Bronchial epithelial cell (primary cell): Measurements from ENCODE around the gene IL17B. TPM values are rescaled to one million over a fixed set of nuclear protein-coding genes. Genes with fewer than 3 reads are reported as not detected.

Experiments used
- DNase-seq: peaks from one replicate; pipeline ENCODE4 v3.0.0-alpha.2; 2010; ENCODE audit warnings: low read depth
- FAIRE-seq: peaks from 2 replicates; lab custom pipeline; 2011; peaks lifted over from hg19 to GRCh38; lab: Jason Lieb, UNC
- H3K27me3 ChIP-seq: 2 replicates; pipeline ENCODE4 v1.5.1; 2011; ENCODE audit warnings: low read length; ENCODE audit not compliant: control insufficient read depth, insufficient read depth
- H3K36me3 ChIP-seq: 2 replicates; pipeline ENCODE4 v1.5.1; 2011; ENCODE audit warnings: low read length; ENCODE audit not compliant: control insufficient read depth, insufficient read depth
- H3K4me3 ChIP-seq: 2 replicates; pipeline ENCODE4 v1.5.1; 2011; ENCODE audit warnings: mild to moderate bottlenecking, low read depth, low read length, control low read depth
- CTCF ChIP-seq: IDR thresholded peaks from 2 replicates; pipeline ENCODE4 v1.5.1; 2011; ENCODE audit warnings: mild to moderate bottlenecking, moderate library complexity, low read length, control low read depth, inconsistent platforms; ENCODE audit not compliant: insufficient read depth, severe bottlenecking
- total RNA-seq: library from RNA; depleted of rRNA; stranded (reverse); fragments of >200 nt; gene quantifications from 2 replicates; pipeline ENCODE4 v1.2.1, GENCODE V29; 2014

IL17B gene
- total RNA-seq, 1 donor from 2014 or later: not detected

- no peak for TF ChIP-seq CTCF
These were observed 14.4 kb downstream of the IL17B start for GRCh38 chr5:149364719-149365118.

GRCh38 chr5:149363936-149364335, 15.2 kb downstream of the IL17B start:
- no peak for TF ChIP-seq CTCF
- no peak for DNase-seq
- no peaks in the 10 kb centered on the region for H3K27me3 ChIP-seq
- no peaks in the 10 kb centered on the region for H3K36me3 ChIP-seq
- FAIRE-seq: no peak
- H3K4me3 ChIP-seq: no peak overlapping the region

More at GRCh38 chr5:149364719-149365118, 14.4 kb downstream of the IL17B start:
- no peaks in the 10 kb centered on the region for H3K36me3 ChIP-seq
- no peak overlapping the region for H3K4me3 ChIP-seq
- DNase-seq: no peak
- H3K27me3 ChIP-seq: no peaks in the 10 kb centered on the region
- no peak for FAIRE-seq

GRCh38 chr5:149363358-149363757, 15.7 kb downstream of the IL17B start:
- no peak for TF ChIP-seq CTCF
- no peaks in the 10 kb centered on the region for H3K27me3 ChIP-seq
- no peak for DNase-seq
- no peak overlapping the region for H3K4me3 ChIP-seq
- no peaks in the 10 kb centered on the region for H3K36me3 ChIP-seq
- no peak for FAIRE-seq

- Histone ChIP-seq H3K36me3 (no peaks in the 10 kb centered on the region), H3K4me3 (no peak overlapping the region), H3K27me3 (no peaks in the 10 kb centered on the region)
- no peak for TF ChIP-seq CTCF
- no peak for DNase-seq
- no peak for FAIRE-seq
These were observed 16.6 kb downstream of the IL17B start for GRCh38 chr5:149362541-149362940.

GRCh38 chr5:149360272-149360671, 18.8 kb downstream of the IL17B start:
- Histone ChIP-seq H3K4me3 (no peak overlapping the region), H3K27me3 (no peaks in the 10 kb centered on the region), H3K36me3 (no peaks in the 10 kb centered on the region)
- DNase-seq (no peak), FAIRE-seq (no peak)
- TF ChIP-seq CTCF: no peak

GRCh38 chr5:149358868-149359495, 20.1 kb downstream of the IL17B start:
- DNase-seq (no peak), FAIRE-seq (no peak)
- no peak overlapping the region for H3K4me3 ChIP-seq
- no peaks in the 10 kb centered on the region for H3K36me3 ChIP-seq
- no peak for TF ChIP-seq CTCF
- H3K27me3 ChIP-seq: no peaks in the 10 kb centered on the region
